Fibroblast of pulmonary artery (primary cell): ENCODE data around the gene CTDSP1.

ENCODE experiments used
- DNase-seq: peaks from one replicate; pipeline ENCODE4 v3.0.0-alpha.2; 2010; ENCODE audit warnings: low read depth
- H3K4me3 ChIP-seq: replicated peaks from 2 replicates; pipeline ENCODE4 v1.5.1; 2011; ENCODE audit warnings: low read depth, mild to moderate bottlenecking, control low read depth, low read length, moderate library complexity
- TF ChIP-seq, protein P1 (sequence below): IDR thresholded peaks from 2 replicates; pipeline ENCODE4 v1.5.1; 2011; ENCODE audit warnings: mild to moderate bottlenecking, control low read depth, low read length, inconsistent platforms; ENCODE audit errors: missing control alignments

The CTDSP1 gene

DNA sequence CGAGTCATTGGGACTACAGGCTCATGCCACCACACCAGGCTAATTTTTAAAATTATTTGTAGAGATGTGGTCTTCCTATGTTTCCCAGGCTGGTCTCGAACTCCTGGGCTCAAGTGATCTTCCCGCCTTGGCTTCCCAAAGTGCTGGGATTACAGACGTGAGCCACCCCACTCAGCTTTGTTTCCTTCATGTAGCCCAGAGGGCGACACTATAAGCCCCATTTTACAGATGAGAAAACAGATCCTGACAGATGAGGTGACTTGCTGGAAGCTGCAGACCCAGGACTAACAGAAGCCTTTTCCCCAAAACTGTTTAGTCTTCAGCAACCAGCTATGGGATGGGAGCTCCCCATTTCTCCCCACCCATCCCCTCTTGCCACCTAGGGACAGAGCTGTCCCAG is 7.2 kb upstream of the CTDSP1 start:
- no peak for DNase-seq
- TF ChIP-seq, protein P1, sequence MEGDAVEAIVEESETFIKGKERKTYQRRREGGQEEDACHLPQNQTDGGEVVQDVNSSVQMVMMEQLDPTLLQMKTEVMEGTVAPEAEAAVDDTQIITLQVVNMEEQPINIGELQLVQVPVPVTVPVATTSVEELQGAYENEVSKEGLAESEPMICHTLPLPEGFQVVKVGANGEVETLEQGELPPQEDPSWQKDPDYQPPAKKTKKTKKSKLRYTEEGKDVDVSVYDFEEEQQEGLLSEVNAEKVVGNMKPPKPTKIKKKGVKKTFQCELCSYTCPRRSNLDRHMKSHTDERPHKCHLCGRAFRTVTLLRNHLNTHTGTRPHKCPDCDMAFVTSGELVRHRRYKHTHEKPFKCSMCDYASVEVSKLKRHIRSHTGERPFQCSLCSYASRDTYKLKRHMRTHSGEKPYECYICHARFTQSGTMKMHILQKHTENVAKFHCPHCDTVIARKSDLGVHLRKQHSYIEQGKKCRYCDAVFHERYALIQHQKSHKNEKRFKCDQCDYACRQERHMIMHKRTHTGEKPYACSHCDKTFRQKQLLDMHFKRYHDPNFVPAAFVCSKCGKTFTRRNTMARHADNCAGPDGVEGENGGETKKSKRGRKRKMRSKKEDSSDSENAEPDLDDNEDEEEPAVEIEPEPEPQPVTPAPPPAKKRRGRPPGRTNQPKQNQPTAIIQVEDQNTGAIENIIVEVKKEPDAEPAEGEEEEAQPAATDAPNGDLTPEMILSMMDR, result no peak
- H3K4me3 ChIP-seq, result no peak overlapping the region

DNA sequence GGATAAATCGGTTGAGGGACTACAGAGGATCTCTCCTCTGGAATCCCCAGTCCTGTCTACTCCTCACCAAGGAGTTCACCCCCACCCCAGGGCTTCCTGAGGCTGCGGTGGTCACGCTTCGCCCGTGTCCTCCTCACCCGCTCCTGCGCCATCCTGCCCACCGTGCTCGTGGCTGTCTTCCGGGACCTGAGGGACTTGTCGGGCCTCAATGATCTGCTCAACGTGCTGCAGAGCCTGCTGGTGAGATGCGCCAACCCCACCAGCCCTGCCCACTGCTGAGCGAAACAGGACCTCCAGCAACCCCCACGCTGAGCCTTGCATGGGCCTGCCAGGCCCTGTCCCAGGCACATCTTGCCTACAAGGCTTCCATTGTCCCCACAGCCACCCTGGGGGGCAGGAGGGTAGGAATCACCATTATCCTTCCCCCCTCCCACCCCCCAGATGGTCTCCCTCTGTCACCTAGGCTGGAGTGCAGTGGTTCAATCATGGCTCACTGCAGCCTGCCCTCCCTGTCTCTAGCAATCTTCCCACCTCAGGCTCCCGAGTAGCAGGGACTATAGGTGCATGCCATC is 6.7 kb upstream of the CTDSP1 start:
- TF ChIP-seq, protein P1, result no peak
- H3K4me3 ChIP-seq, result no peak overlapping the region
- DNase-seq, result no peak

DNA sequence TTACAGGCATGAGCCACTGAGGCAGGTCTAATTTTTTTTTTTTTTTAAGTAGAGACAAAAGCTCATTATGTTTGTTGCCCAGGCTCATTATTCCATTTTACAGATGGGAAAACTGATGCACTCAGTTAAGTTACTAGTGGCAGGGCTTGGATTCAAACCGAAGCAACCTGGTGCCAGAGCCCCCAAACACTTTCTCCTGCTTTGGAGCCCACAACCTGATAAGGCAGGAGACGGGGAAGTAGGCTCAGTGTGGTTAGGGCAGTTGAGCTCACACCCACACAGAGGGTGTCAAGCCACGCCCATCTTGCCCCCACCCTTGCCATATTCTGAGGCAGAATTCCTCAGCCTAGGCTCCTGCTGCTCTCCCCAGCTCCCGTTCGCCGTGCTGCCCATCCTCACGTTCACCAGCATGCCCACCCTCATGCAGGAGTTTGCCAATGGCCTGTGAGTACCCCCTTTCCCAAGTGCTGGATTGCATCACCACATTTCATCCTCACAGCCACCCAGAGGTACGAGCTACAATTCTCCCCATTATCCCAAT is 5.8 kb upstream of the CTDSP1 start:
- DNase-seq, result no peak
- TF ChIP-seq, protein P1, result no peak
- H3K4me3 ChIP-seq, result no peak overlapping the region

DNA sequence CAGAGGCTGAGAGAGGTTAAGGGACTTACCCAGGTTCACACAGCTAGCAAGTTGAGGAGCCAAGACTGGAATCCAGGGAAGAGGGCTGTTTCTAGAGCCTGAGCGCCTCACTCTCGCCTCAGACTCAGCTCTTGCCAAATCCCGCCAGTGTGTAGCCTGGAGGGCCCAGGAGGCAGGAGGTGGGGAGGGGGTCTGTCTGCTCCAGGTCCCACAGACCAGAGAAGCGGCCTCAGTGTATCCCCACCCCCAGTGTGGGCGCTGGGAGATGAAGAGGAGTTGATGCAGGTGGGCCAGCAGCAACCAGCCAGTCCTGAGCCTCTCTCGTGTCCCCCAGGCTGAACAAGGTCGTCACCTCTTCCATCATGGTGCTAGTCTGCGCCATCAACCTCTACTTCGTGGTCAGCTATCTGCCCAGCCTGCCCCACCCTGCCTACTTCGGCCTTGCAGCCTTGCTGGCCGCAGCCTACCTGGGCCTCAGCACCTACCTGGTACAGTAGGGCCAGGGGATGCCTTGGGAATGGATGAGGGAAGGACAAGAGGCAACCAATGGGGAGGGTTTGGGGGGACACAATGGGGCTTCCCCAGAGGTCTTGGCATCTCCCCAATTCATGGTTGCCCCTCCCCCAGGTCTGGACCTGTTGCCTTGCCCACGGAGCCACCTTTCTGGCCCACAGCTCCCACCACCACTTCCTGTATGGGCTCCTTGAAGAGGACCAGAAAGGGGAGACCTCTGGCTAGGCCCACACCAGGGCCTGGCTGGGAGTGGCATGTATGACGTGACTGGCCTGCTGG is 5.2 kb upstream of the CTDSP1 start:
- TF ChIP-seq, protein P1, result no peak

DNA sequence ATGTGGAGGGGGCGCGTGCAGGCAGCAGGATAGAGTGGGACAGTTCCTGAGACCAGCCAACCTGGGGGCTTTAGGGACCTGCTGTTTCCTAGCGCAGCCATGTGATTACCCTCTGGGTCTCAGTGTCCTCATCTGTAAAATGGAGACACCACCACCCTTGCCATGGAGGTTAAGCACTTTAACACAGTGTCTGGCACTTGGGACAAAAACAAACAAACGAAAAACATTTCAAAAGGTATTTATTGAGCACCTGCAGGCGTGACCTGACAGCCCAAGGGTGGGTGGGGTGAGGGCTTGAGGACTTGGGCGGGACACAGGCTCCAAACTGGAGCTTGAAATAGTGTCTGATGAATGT is 4.6 kb upstream of the CTDSP1 start:
- DNase-seq, result no peak
- H3K4me3 ChIP-seq, result no peak overlapping the region
- TF ChIP-seq, protein P1, result no peak

More for the DNA sequence above, 5.2 kb upstream of the CTDSP1 start:
- no peak for DNase-seq
- H3K4me3 ChIP-seq, result no peak overlapping the region

DNA sequence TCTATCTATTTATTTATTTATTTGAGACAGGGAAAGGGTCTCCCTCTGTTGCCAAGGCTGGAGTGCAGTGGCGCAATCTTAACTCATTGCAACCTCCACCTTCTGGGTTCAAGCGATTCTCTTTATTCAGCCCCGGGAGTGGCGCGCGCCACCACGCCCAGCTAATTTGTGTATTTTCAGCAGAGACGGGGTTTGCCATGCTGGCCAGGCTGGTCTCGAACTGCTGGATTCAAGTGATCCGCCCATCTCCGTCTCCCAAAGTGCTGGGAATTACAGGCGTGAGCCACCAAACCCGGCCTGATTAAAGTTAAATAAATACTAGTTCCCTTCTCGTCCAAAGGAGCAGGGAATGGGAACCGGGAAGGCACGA is 4.2 kb upstream of the CTDSP1 start:
- TF ChIP-seq, protein P1, result no peak
- peak overlapping the region; percentile 48 for H3K4me3 ChIP-seq
- DNase-seq, result no peak
